K562 (cell line): Measurements from ENCODE around the gene SDK1. TPM values are rescaled to one million over a fixed set of nuclear protein-coding genes. Genes with fewer than 3 reads are reported as not detected.

ENCODE experiments used
- ARNT ChIP-seq, 2 experiments: fragments of 450-650 bp; IDR thresholded peaks; 2 replicates each; pipeline ENCODE4 v1.6.1; 2016; ENCODE audit warnings: mild to moderate bottlenecking in 1 of 2
- FOSL1 ChIP-seq: fragments of 200-800 bp; sonication (Bioruptor generic); conservative IDR thresholded peaks from 2 replicates; pipeline ENCODE4 v1.6.1; 2016; ENCODE audit warnings: missing genetic modification characterization, missing compliant biosample characterization
- HNRNPH1 ChIP-seq: fragments of 200-400 bp; formaldehyde crosslinking; optimal IDR thresholded peaks from 2 replicates; pipeline ENCODE3; 2017; ENCODE audit warnings: low read depth, mild to moderate bottlenecking, low read length, moderate library complexity
- HNRNPLL ChIP-seq: fragments of 200-400 bp; formaldehyde crosslinking; IDR thresholded peaks from 2 replicates; pipeline ENCODE4 v1.6.1; 2017; ENCODE audit warnings: low read length, low read depth, mild to moderate bottlenecking; ENCODE audit not compliant: poor library complexity, severe bottlenecking
- MYC ChIP-seq, 2 experiments: fragments of 250-450 bp in 1 of 2; sonication (Bioruptor Pico) in 1 of 2; IDR thresholded peaks; 2 replicates each; pipeline versions ENCODE4 v1.5.1 to v1.6.1; 2012 to 2021; ENCODE audit warnings: low read depth in 2 of 2, borderline replicate concordance in 1 of 2, improper control_type of control experiment in 1 of 2, low read length in 1 of 2, mild to moderate bottlenecking in 1 of 2, moderate library complexity in 1 of 2
- NUFIP1 ChIP-seq: fragments of 450-650 bp; IDR thresholded peaks from 2 replicates; pipeline ENCODE4 v1.6.1; 2018; ENCODE audit not compliant: partially characterized antibody
- SMARCA4 ChIP-seq: fragments of 450-650 bp; IDR thresholded peaks from 2 replicates; pipeline ENCODE4 v1.6.1; 2016
- ZFP1 ChIP-seq: fragments of 450-650 bp; formaldehyde crosslinking; IDR thresholded peaks from 2 replicates; pipeline ENCODE4 v1.4.0; 2020; ENCODE audit warnings: mild to moderate bottlenecking, mixed read lengths
- ZNF444 ChIP-seq: fragments of 250-450 bp; sonication (Bioruptor Pico); IDR thresholded peaks from 2 replicates; pipeline ENCODE4 v1.4.0; 2020; ENCODE audit warnings: mild to moderate bottlenecking, moderate library complexity
- polyA plus RNA-seq, 8 experiments: library from polyadenylated mRNA; depleted of rRNA in 4 of 8; stranded (reverse) in 5 of 8; unstranded in 3 of 8; fragments of >200 nt; fragmentation: Nextera tagmentation in 2 of 8; fragmentation: Illumina TruSeq in 1 of 8; extraction: Ambion mirVana in 2 of 8; extraction: Trizol in 1 of 8; gene quantifications; 2 replicates each; pipeline versions ENCODE4 v1.2.1 to v1.2.3, GENCODE V29; 2011 to 2014; ENCODE audit warnings: inconsistent platforms in 1 of 8, missing spikeins in 1 of 8
- total RNA-seq, 7 experiments: library from RNA; depleted of rRNA in 6 of 7; stranded (reverse); fragments of >200 nt in 6 of 7; fragmentation: Illumina TruSeq in 2 of 7; extraction: Trizol in 2 of 7; gene quantifications; 2 replicates each; pipeline versions ENCODE4 v1.2.1 to v1.2.3, GENCODE V29; 2011 to 2021; ENCODE audit warnings: low replicate concordance in 1 of 7
- TF ChIP-seq, protein P1 (sequence below), 2 experiments: IDR thresholded peaks; 2 replicates each; pipeline ENCODE4 v1.6.1; 2012; ENCODE audit warnings: improper control_type of control experiment in 2 of 2, low read depth in 2 of 2, low read length in 2 of 2, borderline replicate concordance in 1 of 2
- TF ChIP-seq, protein P2 (sequence below): fragments of 450-650 bp; IDR thresholded peaks from 2 replicates; pipeline ENCODE4 v1.6.1; 2017; ENCODE audit warnings: mild to moderate bottlenecking, moderate library complexity
- TF ChIP-seq, protein P3 (sequence below): fragments of 250-450 bp; sonication (Bioruptor Pico); IDR thresholded peaks from 2 replicates; pipeline ENCODE4 v1.5.0; 2020; ENCODE audit warnings: mild to moderate bottlenecking
- TF ChIP-seq, protein P4 (sequence below): fragments of 450-650 bp; IDR thresholded peaks from 2 replicates; pipeline ENCODE4 v1.6.1; 2017; ENCODE audit warnings: antibody characterized with exemption

The SDK1 gene
- total and polyA plus RNA-seq, 9 of the 15 experiments (the other 6 are each of a cell fraction or from before 2014, with no cell fraction given) = 0.16 TPM; not detected in 8

DNA sequence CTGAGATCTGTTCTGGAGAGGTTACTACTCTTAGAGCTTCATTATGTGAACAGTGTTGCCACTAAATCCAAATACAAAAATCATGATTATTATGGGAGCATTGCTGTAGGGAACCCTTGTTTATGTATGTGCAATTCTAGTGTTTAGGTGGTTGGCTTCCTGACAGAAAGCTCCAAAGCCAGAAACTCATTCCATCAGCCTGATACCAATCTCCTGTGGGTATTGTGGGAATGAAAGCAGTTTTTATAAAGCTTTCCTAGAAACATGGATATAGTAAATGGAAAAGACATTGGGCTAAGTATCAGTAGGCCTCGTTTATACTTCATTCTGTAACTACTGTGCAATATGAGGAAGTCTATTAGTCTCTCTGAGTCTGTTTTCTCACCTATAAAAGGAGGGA, 6.4 kb downstream of the SDK1 start (continued):
- TF ChIP-seq ARNT (IDR thresholded peaks at IDR 0.05) (no peak), MYC (IDR thresholded peaks at IDR 0.05; ENCODE audit: low read depth, low read length) (no peak), MYC (CRISPR knock-in tag; IDR thresholded peaks at IDR 0.05; ENCODE audit: borderline replicate concordance, low read depth) (no peak), SMARCA4 (no peak), ZNF444 (CRISPR knock-in tag) (no peak), NUFIP1 (no peak), FOSL1 (no peak), ZFP1 (no peak), HNRNPLL (no peak), HNRNPH1 (no peak)
- TF ChIP-seq, protein P1, sequence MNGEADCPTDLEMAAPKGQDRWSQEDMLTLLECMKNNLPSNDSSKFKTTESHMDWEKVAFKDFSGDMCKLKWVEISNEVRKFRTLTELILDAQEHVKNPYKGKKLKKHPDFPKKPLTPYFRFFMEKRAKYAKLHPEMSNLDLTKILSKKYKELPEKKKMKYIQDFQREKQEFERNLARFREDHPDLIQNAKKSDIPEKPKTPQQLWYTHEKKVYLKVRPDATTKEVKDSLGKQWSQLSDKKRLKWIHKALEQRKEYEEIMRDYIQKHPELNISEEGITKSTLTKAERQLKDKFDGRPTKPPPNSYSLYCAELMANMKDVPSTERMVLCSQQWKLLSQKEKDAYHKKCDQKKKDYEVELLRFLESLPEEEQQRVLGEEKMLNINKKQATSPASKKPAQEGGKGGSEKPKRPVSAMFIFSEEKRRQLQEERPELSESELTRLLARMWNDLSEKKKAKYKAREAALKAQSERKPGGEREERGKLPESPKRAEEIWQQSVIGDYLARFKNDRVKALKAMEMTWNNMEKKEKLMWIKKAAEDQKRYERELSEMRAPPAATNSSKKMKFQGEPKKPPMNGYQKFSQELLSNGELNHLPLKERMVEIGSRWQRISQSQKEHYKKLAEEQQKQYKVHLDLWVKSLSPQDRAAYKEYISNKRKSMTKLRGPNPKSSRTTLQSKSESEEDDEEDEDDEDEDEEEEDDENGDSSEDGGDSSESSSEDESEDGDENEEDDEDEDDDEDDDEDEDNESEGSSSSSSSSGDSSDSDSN (IDR thresholded peaks at IDR 0.05; ENCODE audit: borderline replicate concordance in 1 of 2, low read depth in 2 of 2, low read length in 2 of 2) = no peak
- TF ChIP-seq, protein P2, sequence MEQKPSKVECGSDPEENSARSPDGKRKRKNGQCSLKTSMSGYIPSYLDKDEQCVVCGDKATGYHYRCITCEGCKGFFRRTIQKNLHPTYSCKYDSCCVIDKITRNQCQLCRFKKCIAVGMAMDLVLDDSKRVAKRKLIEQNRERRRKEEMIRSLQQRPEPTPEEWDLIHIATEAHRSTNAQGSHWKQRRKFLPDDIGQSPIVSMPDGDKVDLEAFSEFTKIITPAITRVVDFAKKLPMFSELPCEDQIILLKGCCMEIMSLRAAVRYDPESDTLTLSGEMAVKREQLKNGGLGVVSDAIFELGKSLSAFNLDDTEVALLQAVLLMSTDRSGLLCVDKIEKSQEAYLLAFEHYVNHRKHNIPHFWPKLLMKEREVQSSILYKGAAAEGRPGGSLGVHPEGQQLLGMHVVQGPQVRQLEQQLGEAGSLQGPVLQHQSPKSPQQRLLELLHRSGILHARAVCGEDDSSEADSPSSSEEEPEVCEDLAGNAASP = no peak
- TF ChIP-seq, protein P3, sequence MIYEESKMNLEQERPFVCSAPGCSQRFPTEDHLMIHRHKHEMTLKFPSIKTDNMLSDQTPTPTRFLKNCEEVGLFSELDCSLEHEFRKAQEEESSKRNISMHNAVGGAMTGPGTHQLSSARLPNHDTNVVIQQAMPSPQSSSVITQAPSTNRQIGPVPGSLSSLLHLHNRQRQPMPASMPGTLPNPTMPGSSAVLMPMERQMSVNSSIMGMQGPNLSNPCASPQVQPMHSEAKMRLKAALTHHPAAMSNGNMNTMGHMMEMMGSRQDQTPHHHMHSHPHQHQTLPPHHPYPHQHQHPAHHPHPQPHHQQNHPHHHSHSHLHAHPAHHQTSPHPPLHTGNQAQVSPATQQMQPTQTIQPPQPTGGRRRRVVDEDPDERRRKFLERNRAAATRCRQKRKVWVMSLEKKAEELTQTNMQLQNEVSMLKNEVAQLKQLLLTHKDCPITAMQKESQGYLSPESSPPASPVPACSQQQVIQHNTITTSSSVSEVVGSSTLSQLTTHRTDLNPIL (CRISPR knock-in tag) = no peak
- TF ChIP-seq, protein P4, sequence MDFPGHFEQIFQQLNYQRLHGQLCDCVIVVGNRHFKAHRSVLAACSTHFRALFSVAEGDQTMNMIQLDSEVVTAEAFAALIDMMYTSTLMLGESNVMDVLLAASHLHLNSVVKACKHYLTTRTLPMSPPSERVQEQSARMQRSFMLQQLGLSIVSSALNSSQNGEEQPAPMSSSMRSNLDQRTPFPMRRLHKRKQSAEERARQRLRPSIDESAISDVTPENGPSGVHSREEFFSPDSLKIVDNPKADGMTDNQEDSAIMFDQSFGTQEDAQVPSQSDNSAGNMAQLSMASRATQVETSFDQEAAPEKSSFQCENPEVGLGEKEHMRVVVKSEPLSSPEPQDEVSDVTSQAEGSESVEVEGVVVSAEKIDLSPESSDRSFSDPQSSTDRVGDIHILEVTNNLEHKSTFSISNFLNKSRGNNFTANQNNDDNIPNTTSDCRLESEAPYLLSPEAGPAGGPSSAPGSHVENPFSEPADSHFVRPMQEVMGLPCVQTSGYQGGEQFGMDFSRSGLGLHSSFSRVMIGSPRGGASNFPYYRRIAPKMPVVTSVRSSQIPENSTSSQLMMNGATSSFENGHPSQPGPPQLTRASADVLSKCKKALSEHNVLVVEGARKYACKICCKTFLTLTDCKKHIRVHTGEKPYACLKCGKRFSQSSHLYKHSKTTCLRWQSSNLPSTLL = no peak
